ENCODE results near the gene LKAAEAR1.

- TF ChIP-seq HDGF (IDR thresholded peaks at IDR 0.05) (no peak), ZNF24 (IDR thresholded peaks at IDR 0.05) (no peak), TBP (optimal IDR thresholded peaks at IDR 0.05; ENCODE audit: low read depth, low read length) (no peak), TAF1 (IDR thresholded peaks at IDR 0.05; ENCODE audit: control insufficient read depth, extremely low read depth, insufficient read depth, low read length, severe bottlenecking) (no peak), KLF6 (CRISPR knock-in tag; IDR thresholded peaks at IDR 0.05; ENCODE audit: borderline replicate concordance) (no peak), CTCF (IDR thresholded peaks at IDR 0.05 in 2 of 3, conservative IDR thresholded peaks at IDR 0.05 in 1 of 3; ENCODE audit: insufficient read depth in 2 of 3, low read depth in 1 of 3, low read length in 3 of 3) (no peak), RNF2 (IDR thresholded peaks at IDR 0.05) (no peak), ZBTB43 (CRISPR knock-in tag; IDR thresholded peaks at IDR 0.05) (no peak), PHF21A (IDR thresholded peaks at IDR 0.05; ENCODE audit: borderline replicate concordance, low read depth) (no peak), ZNF408 (CRISPR knock-in tag; IDR thresholded peaks at IDR 0.05; ENCODE audit: low read depth) (no peak)
- TF ChIP-seq, protein P1, sequence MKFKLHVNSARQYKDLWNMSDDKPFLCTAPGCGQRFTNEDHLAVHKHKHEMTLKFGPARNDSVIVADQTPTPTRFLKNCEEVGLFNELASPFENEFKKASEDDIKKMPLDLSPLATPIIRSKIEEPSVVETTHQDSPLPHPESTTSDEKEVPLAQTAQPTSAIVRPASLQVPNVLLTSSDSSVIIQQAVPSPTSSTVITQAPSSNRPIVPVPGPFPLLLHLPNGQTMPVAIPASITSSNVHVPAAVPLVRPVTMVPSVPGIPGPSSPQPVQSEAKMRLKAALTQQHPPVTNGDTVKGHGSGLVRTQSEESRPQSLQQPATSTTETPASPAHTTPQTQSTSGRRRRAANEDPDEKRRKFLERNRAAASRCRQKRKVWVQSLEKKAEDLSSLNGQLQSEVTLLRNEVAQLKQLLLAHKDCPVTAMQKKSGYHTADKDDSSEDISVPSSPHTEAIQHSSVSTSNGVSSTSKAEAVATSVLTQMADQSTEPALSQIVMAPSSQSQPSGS (CRISPR knock-in tag; IDR thresholded peaks at IDR 0.05): no peak
These were observed 2.6 kb upstream of the LKAAEAR1 start for GRCh38 chr20:64086801-64087200.

All from K562 (cell line).